Activated naive CD8-positive, alpha-beta T cell treated with anti-CD3 and anti-CD28 coated beads, Interleukin-2, amount 10 ng/mL, durations not matched to agents 7 days and 5 days (primary cell): ENCODE data around the gene MIB1. TPM values are rescaled to one million over a fixed set of nuclear protein-coding genes. Genes with fewer than 3 reads are reported as not detected.
"Not testable (repeated sequence)": the region's sequence is repeated elsewhere in the genome, so short reads cannot be mapped to it uniquely, and the experiment has no call there.

Experiments used
- ATAC-seq: fragments of 150-1000 bp; cut with Tn5 transposase; one replicate; pipeline ENCODE4 v1.10.0; 2021; ENCODE audit warnings: low read depth, moderate library complexity
- POLR2A ChIA-PET: fragments of 350-600 bp; sonication (Branson Sonifier 250); formaldehyde crosslinking; loops from one replicate; lab custom pipeline; 2021; ENCODE audit warnings: antibody characterized with exemption; lab: Charles Lee
- DNase-seq: peaks from one replicate; pipeline ENCODE4 v3.0.0; 2021
- H3K27ac Mint-ChIP-seq: one replicate; pipeline ENCODE4 v1.8.0; 2022; ENCODE audit warnings: mild to moderate bottlenecking, mixed read lengths
- H3K27me3 Mint-ChIP-seq: one replicate; pipeline ENCODE4 v1.8.0; 2022; ENCODE audit warnings: mild to moderate bottlenecking, moderate library complexity, mixed read lengths
- H3K36me3 Mint-ChIP-seq: one replicate; pipeline ENCODE4 v1.8.0; 2021; ENCODE audit warnings: mild to moderate bottlenecking, mixed read lengths
- H3K4me1 Mint-ChIP-seq: one replicate; pipeline ENCODE4 v1.8.0; 2021; ENCODE audit warnings: mixed read lengths
- H3K4me3 Mint-ChIP-seq: one replicate; pipeline ENCODE4 v1.8.0; 2022; ENCODE audit warnings: mild to moderate bottlenecking, moderate library complexity, mixed read lengths
- H3K9me3 Mint-ChIP-seq: one replicate; pipeline ENCODE4 v1.8.0; 2021; ENCODE audit warnings: mixed read lengths
- total RNA-seq, 2 experiments: library from RNA; stranded (reverse); gene quantifications; one replicate each; pipeline ENCODE4 v1.2.3, GENCODE V29; 2021

MIB1 gene
- total RNA-seq, 2 experiments from 2014 or later: 34.4 to 40.8 TPM

DNA sequence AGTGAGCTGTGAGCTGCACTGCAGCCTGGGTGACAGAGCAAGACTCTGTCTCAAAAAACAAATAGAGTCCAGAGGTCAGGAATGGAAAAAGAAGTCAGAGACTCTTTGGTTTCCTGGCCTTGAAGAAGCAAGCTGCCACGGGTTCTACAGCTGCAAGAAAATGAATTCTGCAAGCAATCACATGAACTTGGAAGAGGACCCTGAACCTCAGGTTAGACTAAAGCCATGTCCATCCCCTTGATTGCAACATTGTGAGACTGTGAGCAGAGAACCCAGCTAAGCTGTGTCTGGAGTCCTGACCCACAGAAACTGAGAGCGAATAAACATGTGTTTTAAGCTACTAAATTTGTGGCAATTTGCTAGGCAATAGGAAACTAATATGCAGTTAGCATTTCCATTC, 12.9 kb upstream of the MIB1 start:
- peaks cover 3% of the 10 kb centered on the region for H3K4me1 Mint-ChIP-seq
- H3K9me3 Mint-ChIP-seq: no peaks in the 10 kb centered on the region
- no peaks in the 10 kb centered on the region for H3K36me3 Mint-ChIP-seq
- no peaks in the 10 kb centered on the region for H3K27me3 Mint-ChIP-seq
- POLR2A ChIA-PET: no interaction called here
- no peak overlapping the region for H3K27ac Mint-ChIP-seq
- no peak for DNase-seq
- ATAC-seq: no peak
- H3K4me3 Mint-ChIP-seq: no peak overlapping the region

DNA sequence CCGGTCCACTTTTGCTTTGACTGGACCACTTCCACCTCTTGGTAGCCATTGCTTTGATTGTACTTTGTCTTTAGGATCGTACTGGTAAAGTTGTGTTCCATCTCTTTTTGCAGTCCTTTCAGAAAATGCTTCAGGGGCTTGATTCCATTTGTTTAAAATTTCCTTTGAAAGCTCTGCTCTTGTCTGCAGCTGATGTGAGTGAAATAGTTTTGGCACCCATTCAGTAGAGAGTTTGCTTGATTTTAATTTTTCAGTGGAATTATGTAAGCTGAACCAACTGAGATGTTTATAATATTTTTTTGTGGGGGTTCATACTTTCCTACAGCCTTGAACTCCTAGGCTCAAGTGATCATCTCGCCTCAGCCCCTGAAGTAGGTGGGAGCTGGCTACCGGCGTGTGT, 7.6 kb upstream of the MIB1 start:
- POLR2A ChIA-PET: no interaction called here

DNA sequence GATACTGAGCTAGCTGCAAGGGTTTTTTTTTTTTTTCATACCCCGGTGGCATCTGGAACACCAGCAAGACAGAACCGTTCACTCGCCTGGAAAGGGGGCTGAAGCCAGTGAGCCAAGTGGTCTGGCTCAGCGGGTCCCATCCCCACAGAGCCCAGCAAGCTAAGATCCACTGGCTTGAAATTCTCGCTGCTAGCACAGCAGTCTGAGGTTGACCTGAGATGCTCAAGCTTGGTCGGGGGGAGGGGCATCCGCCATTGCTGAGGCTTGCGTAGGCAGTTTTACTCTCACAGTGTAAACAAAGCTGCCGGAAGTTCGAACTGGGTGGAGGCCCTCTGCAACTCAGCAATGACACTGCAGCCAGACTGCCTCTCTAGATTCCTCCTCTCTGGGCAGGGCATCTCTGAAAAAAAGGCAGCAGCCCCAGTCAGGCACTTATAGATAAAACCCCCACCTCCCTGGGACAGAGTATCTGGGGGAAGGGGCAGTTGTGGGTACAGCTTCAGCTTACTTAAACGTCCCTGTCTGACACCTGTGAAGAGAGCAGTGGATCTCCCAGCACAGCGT, 5.1 kb upstream of the MIB1 start:
- Mint-ChIP-seq H3K27ac (no peak overlapping the region), H3K4me3 (no peak overlapping the region), H3K9me3 (peaks cover 8% of the 10 kb centered on the region), H3K27me3 (peaks cover 10% of the 10 kb centered on the region), H3K36me3 (peaks cover 7% of the 10 kb centered on the region), H3K4me1 (peaks cover 6% of the 10 kb centered on the region)
- DNase-seq (no peak), ATAC-seq (no peak)
- POLR2A ChIA-PET: interaction anchor here (0.5 kb wide), 1 partner anchor 35 kb away, joined by 6 read pairs; no protein-coding TSS in a partner anchor

More for the DNA sequence above, 7.6 kb upstream of the MIB1 start:
- no peak for ATAC-seq
- Mint-ChIP-seq H3K36me3 (peaks cover 7% of the 10 kb centered on the region), H3K27ac (no peak overlapping the region), H3K4me3 (no peak overlapping the region), H3K27me3 (peaks cover 6% of the 10 kb centered on the region), H3K9me3 (peaks cover 8% of the 10 kb centered on the region), H3K4me1 (no peaks in the 10 kb centered on the region)
- no peak for DNase-seq

DNA sequence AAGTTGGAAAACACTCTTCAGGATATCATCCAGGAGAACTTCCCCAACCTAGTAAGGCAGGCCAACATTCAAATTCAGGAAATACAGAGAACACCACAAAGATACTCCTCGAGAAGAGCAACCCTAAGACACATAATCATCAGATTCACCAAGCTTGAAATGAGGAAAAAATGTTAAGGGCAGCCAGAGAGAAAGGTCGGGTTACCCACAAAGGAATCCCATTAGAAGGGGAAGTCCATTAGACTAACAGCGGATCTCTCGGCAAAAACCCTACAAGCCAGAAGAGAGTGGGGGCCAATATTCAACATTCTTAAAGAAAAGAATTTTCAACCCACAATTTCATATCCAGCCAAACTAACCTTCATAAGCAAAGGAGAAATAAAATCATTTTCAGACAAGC, 3.7 kb upstream of the MIB1 start:
- DNase-seq, ATAC-seq, H3K36me3 Mint-ChIP-seq, H3K9me3 Mint-ChIP-seq, H3K27me3 Mint-ChIP-seq, H3K4me3 Mint-ChIP-seq, POLR2A ChIA-PET, H3K27ac Mint-ChIP-seq, H3K4me1 Mint-ChIP-seq: not testable (repeated sequence)

DNA sequence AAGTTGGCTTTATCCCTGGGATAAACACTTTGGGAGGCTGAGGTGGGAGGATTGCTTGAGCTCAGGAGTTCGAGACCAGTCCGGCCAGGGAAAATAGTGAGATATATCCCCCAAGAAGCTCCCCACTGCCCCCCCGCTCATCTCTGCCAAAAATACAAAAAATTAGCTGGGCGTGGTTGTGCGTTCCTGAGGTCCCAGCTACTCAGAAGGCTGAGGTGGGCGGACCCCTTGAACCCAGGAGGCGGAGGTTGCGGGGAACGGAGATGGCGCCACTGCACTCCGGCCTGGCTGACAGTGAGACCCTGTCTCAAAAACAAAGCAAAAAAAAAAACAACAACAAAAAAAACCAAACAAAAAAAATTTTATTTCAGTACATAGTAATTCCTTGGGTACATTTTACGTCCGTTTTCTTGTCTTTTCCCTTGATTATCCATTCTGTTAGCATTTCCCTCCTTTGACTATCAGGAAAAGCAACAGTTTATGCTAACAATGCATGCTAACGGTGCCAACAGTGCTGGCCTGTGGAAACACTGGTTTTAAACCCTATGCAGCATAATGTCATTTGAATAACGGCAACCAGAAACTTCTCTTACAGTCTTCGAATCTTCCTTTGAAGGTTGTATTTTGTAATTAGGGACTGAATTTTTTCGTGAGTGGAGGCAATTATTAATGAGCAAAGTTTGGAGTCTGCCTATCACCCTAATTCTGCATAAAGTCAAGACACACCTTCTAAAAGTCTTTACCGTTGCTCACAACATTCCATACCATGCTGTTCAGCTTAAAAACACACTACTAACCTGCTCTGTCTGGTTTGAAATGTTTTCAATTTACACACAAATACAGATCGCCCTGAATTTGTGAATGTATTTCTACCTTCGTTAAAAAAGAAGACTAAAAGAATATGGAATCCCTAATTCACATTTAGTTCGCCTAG, 721 bp upstream of the MIB1 start:
- peak; percentile 5 for ATAC-seq
- H3K9me3 Mint-ChIP-seq: peaks cover 8% of the 10 kb centered on the region
- H3K27me3 Mint-ChIP-seq: peaks cover 10% of the 10 kb centered on the region
- peaks cover 9% of the 10 kb centered on the region for H3K36me3 Mint-ChIP-seq
- H3K4me1 Mint-ChIP-seq: peaks cover 28% of the 10 kb centered on the region
- POLR2A ChIA-PET: interaction anchor here (0.6 to 5.8 kb wide), 11 partner anchors 9 to 140 kb away, joined by 3 to 64 read pairs (median 5); partner anchors contain the start of genes ABHD3, ESCO1 and SNRPD1
- H3K4me3 Mint-ChIP-seq: peak overlapping the region; percentile 92
- H3K27ac Mint-ChIP-seq: peak overlapping the region; percentile 95
- no peak for DNase-seq

DNA sequence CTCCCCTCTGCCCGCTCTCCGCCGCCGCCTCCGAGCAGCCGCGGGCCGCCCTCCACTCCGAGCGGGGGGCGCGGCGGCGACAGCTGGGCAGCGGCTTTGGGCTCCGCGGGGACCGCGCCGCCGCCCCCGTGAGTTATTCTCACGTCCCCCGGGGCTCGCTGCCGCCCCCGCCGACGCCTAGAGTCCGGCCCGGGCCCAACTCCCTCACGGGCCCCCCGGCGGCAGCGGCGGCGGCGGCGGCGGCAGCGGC, 645 bp downstream of the MIB1 start:
- ATAC-seq (no peak), DNase-seq (no peak)
- Mint-ChIP-seq H3K27me3 (peaks cover 10% of the 10 kb centered on the region), H3K4me1 (peaks cover 35% of the 10 kb centered on the region), H3K9me3 (peaks cover 6% of the 10 kb centered on the region), H3K27ac (no peak overlapping the region), H3K36me3 (peaks cover 7% of the 10 kb centered on the region), H3K4me3 (no peak overlapping the region)
- POLR2A ChIA-PET: interaction anchor here (1.8 to 5.8 kb wide), 3 partner anchors 37 to 141 kb away, joined by 13 to 64 read pairs (median 15); partner anchors contain the start of genes ABHD3, ESCO1 and SNRPD1

DNA sequence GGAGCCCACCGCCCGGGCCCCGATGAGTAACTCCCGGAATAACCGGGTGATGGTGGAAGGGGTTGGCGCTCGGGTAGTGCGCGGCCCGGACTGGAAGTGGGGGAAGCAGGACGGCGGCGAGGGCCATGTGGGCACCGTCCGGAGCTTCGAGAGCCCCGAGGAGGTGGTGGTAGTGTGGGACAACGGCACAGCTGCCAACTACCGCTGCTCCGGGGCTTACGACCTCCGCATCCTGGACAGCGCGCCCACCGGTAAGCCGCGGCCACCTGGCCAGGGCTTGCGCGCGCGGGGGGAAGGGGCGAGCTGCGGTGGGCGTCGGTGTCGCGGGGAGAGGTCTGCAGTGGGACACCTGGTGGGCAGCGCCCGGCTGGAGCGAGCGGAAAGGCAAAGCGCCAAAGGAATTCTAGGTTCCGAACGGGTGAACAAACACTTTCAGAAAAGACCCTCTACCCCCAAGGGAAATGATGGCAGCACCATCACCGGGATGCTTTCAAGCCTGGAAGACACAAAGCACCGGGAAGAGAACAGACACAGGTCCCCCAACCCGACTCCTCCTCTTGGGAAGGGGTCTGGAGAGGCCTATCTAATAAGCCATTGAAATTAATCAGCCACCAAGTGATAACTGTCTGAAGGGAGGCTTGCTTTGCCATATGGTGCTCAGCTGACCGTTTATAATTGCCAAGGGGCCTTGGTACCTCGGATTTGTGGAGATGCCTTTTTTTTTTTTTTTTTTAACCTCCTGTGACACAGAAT, 1.1 kb downstream of the MIB1 start:
- no peak for DNase-seq
- H3K27me3 Mint-ChIP-seq: peaks cover 7% of the 10 kb centered on the region
- peaks cover 38% of the 10 kb centered on the region for H3K4me1 Mint-ChIP-seq
- peak overlapping the region; percentile 86 for H3K4me3 Mint-ChIP-seq
- peak; percentile 1 for ATAC-seq
- H3K9me3 Mint-ChIP-seq: peaks cover under 1% of the 10 kb centered on the region
- peak overlapping the region; percentile 63 for H3K27ac Mint-ChIP-seq
- H3K36me3 Mint-ChIP-seq: peaks cover 4% of the 10 kb centered on the region
- POLR2A ChIA-PET: interaction anchor here (0.7 to 5.8 kb wide), 4 partner anchors 38 to 142 kb away, joined by 4 to 64 read pairs (median 14); partner anchors contain the start of genes ABHD3, ESCO1 and SNRPD1

DNA sequence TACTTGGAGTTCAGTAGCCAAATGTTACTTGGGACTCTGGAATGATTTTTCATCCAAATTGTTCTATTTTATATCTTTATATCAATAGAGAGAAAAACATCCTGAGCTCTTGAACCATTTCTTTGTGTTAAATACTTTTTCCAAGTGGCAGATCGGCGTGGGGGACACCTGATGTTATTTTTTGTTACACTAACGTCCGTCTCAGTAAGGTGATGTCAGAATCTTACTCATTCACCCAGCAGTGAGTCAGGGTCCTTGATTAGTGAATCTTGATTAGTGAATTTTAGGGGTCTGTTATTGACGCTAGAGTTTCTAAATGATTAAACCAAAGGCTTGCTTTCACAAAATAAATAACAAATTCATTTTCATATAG, 1.7 kb downstream of the MIB1 start:
- H3K4me1 Mint-ChIP-seq: peaks cover 40% of the 10 kb centered on the region
- POLR2A ChIA-PET: interaction anchor here (0.7 to 5.8 kb wide), 3 partner anchors 38 to 142 kb away, joined by 3 to 64 read pairs (median 4); partner anchors contain the start of genes ABHD3 and ESCO1
- DNase-seq: no peak

DNA sequence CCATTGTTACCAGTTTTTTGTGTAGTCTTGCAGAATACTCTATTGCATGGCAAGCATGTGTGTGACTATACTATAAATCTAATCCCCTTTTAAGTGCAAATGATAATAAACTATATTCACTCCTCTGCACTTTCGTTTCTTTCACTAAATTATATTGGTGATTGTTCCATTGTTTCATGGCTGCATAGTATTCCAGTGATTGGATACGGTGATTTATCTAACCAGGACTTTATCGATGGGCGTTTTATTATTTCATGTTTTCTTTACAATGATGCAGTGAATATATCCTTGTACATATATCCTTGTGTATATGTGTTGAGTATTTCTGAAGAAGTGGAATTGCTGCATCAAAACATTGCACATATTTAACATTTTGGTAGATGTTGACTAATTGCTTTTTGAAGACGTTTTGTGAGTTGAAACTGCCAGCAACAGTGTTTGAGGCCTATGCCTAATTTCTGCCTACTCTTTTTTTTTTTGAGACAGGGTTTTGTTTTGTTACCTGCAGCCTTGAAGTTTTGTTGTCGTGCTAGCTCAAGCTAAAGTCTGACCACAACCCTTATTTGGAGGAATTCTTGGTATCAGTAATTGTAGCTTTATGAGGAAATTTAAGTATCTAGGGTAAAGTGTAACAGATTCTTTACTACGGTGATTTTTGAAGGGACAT, 2.7 kb downstream of the MIB1 start:
- H3K27ac Mint-ChIP-seq: peak overlapping the region; percentile 70
- H3K4me1 Mint-ChIP-seq: peaks cover 50% of the 10 kb centered on the region
- no peak for DNase-seq
- H3K36me3 Mint-ChIP-seq: peaks cover 4% of the 10 kb centered on the region
- H3K9me3 Mint-ChIP-seq: no peaks in the 10 kb centered on the region
- no peak for ATAC-seq
- peaks cover 4% of the 10 kb centered on the region for H3K27me3 Mint-ChIP-seq
- peak overlapping the region; percentile 83 for H3K4me3 Mint-ChIP-seq
- POLR2A ChIA-PET: interaction anchor here (0.9 to 5.8 kb wide), 3 partner anchors 39 to 143 kb away, joined by 3 to 64 read pairs (median 3); partner anchors contain the start of genes ABHD3 and ESCO1

More for the DNA sequence above, 1.7 kb downstream of the MIB1 start:
- Mint-ChIP-seq H3K27ac (peak overlapping the region; percentile 63), H3K9me3 (no peaks in the 10 kb centered on the region), H3K36me3 (peaks cover 4% of the 10 kb centered on the region), H3K4me3 (peak overlapping the region; percentile 86), H3K27me3 (peaks cover 4% of the 10 kb centered on the region)
- ATAC-seq: no peak

DNA sequence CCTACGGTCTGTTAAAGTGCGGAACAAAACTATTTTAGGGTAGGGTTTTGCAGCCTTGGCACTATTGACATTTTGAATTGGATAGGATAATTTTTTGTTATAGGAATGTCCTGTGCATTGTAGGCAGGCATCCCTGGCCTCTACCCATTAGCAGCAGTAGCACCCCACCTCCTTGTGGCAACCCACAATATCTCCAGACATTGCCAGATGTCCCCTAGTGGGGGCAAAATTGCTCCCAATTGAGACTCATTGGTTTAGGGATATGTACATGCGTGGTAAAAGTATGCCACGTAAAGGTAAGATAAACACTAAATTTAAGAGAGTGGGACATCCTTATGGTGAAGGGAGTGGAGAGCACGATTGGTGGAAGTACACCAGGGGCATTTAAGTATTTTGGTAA, 4.6 kb downstream of the MIB1 start:
- Mint-ChIP-seq H3K4me1 (peaks cover 49% of the 10 kb centered on the region), H3K27ac (no peak overlapping the region), H3K4me3 (no peak overlapping the region), H3K36me3 (peaks cover 4% of the 10 kb centered on the region), H3K9me3 (no peaks in the 10 kb centered on the region), H3K27me3 (no peaks in the 10 kb centered on the region)
- no peak for DNase-seq
- ATAC-seq: no peak
- POLR2A ChIA-PET: no interaction called here

DNA sequence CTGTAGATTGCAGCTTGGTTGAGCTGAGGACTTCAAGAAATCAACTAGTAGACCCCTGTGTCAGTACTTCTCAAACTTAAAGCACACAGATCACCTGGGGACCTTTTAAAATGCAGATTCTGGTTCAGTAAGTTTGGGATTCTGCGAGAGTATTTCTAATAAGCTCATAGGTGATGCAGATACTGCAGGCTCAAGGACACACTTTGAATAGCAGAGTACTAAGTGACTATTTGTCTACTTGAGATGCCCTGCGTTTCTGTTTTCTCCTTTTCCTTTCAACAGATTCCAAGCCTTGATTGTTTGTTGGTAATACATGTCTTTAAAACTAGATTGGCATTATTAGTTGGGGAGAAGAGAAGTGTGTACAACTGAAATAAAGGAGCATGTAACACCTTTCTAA, 6.7 kb downstream of the MIB1 start:
- POLR2A ChIA-PET: interaction anchor here (1.0 to 2.4 kb wide), 2 partner anchors 43 to 147 kb away, joined by 3 to 8 read pairs; partner anchors contain the start of genes ABHD3 and ESCO1
- ATAC-seq: no peak
- DNase-seq: no peak
- H3K4me1 Mint-ChIP-seq: peaks cover 44% of the 10 kb centered on the region
- H3K27me3 Mint-ChIP-seq: no peaks in the 10 kb centered on the region
- H3K36me3 Mint-ChIP-seq: peaks cover 7% of the 10 kb centered on the region
- H3K4me3 Mint-ChIP-seq: peak overlapping the region; percentile 2
- H3K27ac Mint-ChIP-seq: no peak overlapping the region
- H3K9me3 Mint-ChIP-seq: no peaks in the 10 kb centered on the region

DNA sequence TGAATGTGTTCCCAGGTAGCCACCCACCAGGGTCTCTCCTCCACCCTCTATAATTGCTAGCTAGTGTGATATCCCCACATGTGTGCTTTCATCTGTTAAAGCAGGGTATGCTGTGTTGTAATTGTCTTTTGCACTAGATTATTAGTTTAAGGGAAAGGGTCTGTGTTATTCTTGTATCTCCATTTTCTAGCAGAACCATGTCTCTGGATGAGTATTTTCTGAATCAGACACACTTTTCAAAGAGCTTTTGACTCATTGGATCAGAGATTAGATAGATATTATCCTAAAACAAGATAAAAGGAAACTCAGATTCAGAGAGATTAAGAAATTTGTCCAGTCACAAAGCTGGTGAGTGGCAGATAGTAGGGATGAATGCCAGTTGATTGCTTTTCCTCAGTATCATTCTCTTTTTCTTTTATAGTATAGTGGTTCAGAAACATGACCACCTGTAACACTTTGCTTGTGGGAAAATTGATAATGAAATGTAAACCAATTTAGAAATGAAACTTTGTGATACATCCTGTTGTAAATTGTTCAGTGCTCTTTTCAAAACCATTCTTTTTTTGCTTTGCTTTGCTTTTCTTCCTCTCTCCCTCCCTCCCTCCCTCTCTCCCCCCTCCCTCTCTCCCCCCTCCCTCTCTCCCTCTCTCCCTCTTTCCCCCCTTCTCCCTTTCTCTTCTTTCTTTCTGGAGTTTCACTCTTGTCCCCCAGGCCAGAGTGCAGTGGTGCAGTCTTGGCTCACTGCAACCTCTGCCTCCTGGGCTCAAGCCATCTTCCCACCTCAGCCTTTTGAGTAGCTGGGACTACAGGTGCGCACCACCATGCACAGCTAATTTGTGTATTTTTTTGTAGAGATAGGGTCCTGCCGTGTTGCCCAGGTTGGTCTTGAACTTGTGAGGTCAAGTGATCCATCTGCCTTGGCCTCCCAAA, 7.4 kb downstream of the MIB1 start:
- DNase-seq (no peak), ATAC-seq (no peak)
- Mint-ChIP-seq H3K4me1 (peaks cover 38% of the 10 kb centered on the region), H3K9me3 (no peaks in the 10 kb centered on the region), H3K27ac (peak overlapping the region; percentile 69), H3K27me3 (no peaks in the 10 kb centered on the region), H3K4me3 (peak overlapping the region; percentile 71), H3K36me3 (peaks cover 7% of the 10 kb centered on the region)
- POLR2A ChIA-PET: interaction anchor here (1.0 to 2.4 kb wide), 3 partner anchors 8 to 148 kb away, joined by 3 to 8 read pairs (median 8); partner anchors contain the start of genes ABHD3, ESCO1 and MIB1
